Natural killer cell (primary cell): ENCODE measurements around the gene KDM4F. TPM values are rescaled to one million over a fixed set of nuclear protein-coding genes. Genes with fewer than 3 reads are reported as not detected.

Source experiments
- ATAC-seq, 3 donors: fragments of 150-1000 bp in 2 of 3; fragments of 200-7000 bp in 1 of 3; cut with Tn5 transposase; 1 replicate in 1 of 3; 2 replicates in 2 of 3; pipeline ENCODE4 v1.10.0; 2021; ENCODE audit warnings: mild to moderate bottlenecking in 2 of 3, moderate library complexity in 2 of 3
- DNase-seq, 2 donors: peaks; one replicate each; pipeline versions ENCODE4 v3.0.0 to v3.0.0-alpha.2; 2013 to 2021; ENCODE audit warnings: mixed read lengths in 1 of 2
- H3K27ac ChIP-seq: one replicate; pipeline ENCODE4 v1.5.1; 2013; ENCODE audit warnings: mild to moderate bottlenecking, low read length
- H3K27me3 ChIP-seq: one replicate; pipeline ENCODE4 v1.6.1; 2013; ENCODE audit warnings: low read length; ENCODE audit not compliant: control insufficient read depth, insufficient read depth
- H3K36me3 ChIP-seq: one replicate; pipeline ENCODE4 v1.6.1; 2013; ENCODE audit warnings: low read length; ENCODE audit not compliant: control insufficient read depth, insufficient read depth
- H3K4me1 ChIP-seq: one replicate; pipeline ENCODE4 v1.6.1; 2013; ENCODE audit warnings: low read length; ENCODE audit not compliant: control insufficient read depth, insufficient read depth
- H3K4me3 ChIP-seq: one replicate; pipeline ENCODE4 v1.5.1; 2013; ENCODE audit warnings: low read length
- H3K9me3 ChIP-seq: one replicate; pipeline ENCODE4 v1.6.1; 2013; ENCODE audit warnings: low read length; ENCODE audit not compliant: control insufficient read depth, insufficient read depth
- H3K27ac Mint-ChIP-seq, 2 donors: one replicate each; pipeline ENCODE4 v1.8.0; 2022; ENCODE audit warnings: mild to moderate bottlenecking in 2 of 2, mixed read lengths in 2 of 2, moderate library complexity in 1 of 2
- H3K27me3 Mint-ChIP-seq, 2 donors: one replicate each; pipeline ENCODE4 v1.8.0; 2022; ENCODE audit warnings: low read depth in 2 of 2, mixed read lengths in 2 of 2
- H3K36me3 Mint-ChIP-seq: one replicate; pipeline ENCODE4 v1.8.0; 2022; ENCODE audit warnings: mixed read lengths
- H3K4me1 Mint-ChIP-seq, 2 donors: one replicate each; pipeline ENCODE4 v1.8.0; 2022; ENCODE audit warnings: mixed read lengths in 2 of 2
- H3K4me3 Mint-ChIP-seq: one replicate; pipeline ENCODE4 v1.8.0; 2022; ENCODE audit warnings: mild to moderate bottlenecking, moderate library complexity, mixed read lengths
- H3K9me3 Mint-ChIP-seq, 2 donors: one replicate each; pipeline ENCODE4 v1.8.0; 2022; ENCODE audit warnings: mixed read lengths in 2 of 2
- WGBS: methylation state at CpG from one replicate; pipeline ENCODE4 v1.1.7; 2013; ENCODE audit warnings: missing lambda C conversion rate; ENCODE audit not compliant: insufficient coverage; 5-methylcytosine and 5-hydroxymethylcytosine counted together
- intact Hi-C: fragments of 100-400 bp; cut with micrococcal nuclease; formaldehyde crosslinking; loops from one replicate; pipeline ENCODE4 v1.14.2; 2022
- total RNA-seq, 4 donors: library from RNA; stranded (reverse); fragments of 120-200 nt in 1 of 4; gene quantifications; one replicate each; pipeline versions ENCODE4 v1.2.3 to v1.2.4, GENCODE V29; 2013 to 2022
- TF ChIP-seq, protein P1 (sequence below): fragments of 200-600 bp; IDR thresholded peaks from one replicate; pipeline ENCODE4 v1.8.0; 2022; ENCODE audit warnings: antibody characterized with exemption

KDM4F gene
- total RNA-seq, 3 donors from 2014 or later (not counting 1 experiment from before 2014, with no cell fraction given), result not detected

DNA sequence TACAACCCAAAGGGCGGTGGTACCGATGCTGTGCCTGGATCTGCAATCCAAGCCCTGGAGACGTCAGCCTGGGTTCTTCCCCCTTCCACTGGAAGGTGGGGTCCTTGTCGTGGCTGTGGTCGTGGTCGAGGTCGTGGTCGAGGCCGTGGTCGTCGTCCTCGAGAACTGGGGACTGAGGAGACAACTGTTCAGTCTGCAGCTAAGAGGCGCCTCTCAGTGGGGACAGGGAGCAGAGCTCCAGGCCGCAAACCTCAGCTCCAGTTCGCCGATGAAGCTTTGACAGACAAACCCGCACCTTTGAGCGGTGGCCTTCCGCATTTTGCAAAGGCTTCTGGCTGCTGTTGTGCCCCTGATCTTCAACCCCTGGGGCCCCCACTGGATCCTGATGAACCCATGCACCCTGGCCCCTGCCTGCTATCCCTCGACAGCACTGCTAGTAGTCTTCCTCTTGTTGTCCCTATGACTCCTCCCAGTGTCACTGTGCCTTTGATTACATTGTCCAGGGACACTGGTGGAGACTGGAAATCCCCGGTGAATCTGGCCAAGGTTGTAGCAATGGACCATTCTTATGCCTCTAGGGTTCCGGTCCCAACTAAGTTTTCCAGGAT, 1.5 kb downstream of the KDM4F start:
- Histone ChIP-seq H3K4me3 (no peak overlapping the region), H3K27me3 (no peaks in the 10 kb centered on the region), H3K27ac (no peak overlapping the region), H3K9me3 (no peaks in the 10 kb centered on the region), H3K4me1 (no peaks in the 10 kb centered on the region), H3K36me3 (no peaks in the 10 kb centered on the region)
- no peak overlapping the region for H3K27ac Mint-ChIP-seq
- no peaks in the 10 kb centered on the region for H3K4me1 Mint-ChIP-seq
- no peak overlapping the region for H3K4me3 Mint-ChIP-seq
- no peaks in the 10 kb centered on the region for H3K36me3 Mint-ChIP-seq
- peaks cover 23 to 58% of the 10 kb centered on the region in 2 donors for H3K27me3 Mint-ChIP-seq
- TF ChIP-seq, protein P1, sequence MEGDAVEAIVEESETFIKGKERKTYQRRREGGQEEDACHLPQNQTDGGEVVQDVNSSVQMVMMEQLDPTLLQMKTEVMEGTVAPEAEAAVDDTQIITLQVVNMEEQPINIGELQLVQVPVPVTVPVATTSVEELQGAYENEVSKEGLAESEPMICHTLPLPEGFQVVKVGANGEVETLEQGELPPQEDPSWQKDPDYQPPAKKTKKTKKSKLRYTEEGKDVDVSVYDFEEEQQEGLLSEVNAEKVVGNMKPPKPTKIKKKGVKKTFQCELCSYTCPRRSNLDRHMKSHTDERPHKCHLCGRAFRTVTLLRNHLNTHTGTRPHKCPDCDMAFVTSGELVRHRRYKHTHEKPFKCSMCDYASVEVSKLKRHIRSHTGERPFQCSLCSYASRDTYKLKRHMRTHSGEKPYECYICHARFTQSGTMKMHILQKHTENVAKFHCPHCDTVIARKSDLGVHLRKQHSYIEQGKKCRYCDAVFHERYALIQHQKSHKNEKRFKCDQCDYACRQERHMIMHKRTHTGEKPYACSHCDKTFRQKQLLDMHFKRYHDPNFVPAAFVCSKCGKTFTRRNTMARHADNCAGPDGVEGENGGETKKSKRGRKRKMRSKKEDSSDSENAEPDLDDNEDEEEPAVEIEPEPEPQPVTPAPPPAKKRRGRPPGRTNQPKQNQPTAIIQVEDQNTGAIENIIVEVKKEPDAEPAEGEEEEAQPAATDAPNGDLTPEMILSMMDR, result no peak
- DNase-seq (no peak), ATAC-seq (no peak)
- intact Hi-C loops, result no loop called here
- WGBS, result 79% methylated on average over 22 of the region's 22 CpGs
- H3K9me3 Mint-ChIP-seq, result no peaks in the 10 kb centered on the region

GRCh38 chr11:95054356-95054755, 5.1 kb downstream of the KDM4F start:
- Histone ChIP-seq H3K4me3 (no peak overlapping the region), H3K27me3 (peaks cover 3% of the 10 kb centered on the region), H3K36me3 (no peaks in the 10 kb centered on the region), H3K4me1 (no peaks in the 10 kb centered on the region), H3K9me3 (no peaks in the 10 kb centered on the region), H3K27ac (no peak overlapping the region)
- H3K36me3 Mint-ChIP-seq, result no peaks in the 10 kb centered on the region
- DNase-seq (no peak), ATAC-seq (no peak)
- WGBS, result 100% methylated on average over 1 of the region's 2 CpGs
- TF ChIP-seq, protein P1, result no peak
- no peaks in the 10 kb centered on the region for H3K4me1 Mint-ChIP-seq
- peaks cover 22 to 47% of the 10 kb centered on the region in 2 donors for H3K27me3 Mint-ChIP-seq
- H3K4me3 Mint-ChIP-seq, result no peak overlapping the region
- no peak overlapping the region for H3K27ac Mint-ChIP-seq
- intact Hi-C loops, result no loop called here
- no peaks in the 10 kb centered on the region for H3K9me3 Mint-ChIP-seq

DNA sequence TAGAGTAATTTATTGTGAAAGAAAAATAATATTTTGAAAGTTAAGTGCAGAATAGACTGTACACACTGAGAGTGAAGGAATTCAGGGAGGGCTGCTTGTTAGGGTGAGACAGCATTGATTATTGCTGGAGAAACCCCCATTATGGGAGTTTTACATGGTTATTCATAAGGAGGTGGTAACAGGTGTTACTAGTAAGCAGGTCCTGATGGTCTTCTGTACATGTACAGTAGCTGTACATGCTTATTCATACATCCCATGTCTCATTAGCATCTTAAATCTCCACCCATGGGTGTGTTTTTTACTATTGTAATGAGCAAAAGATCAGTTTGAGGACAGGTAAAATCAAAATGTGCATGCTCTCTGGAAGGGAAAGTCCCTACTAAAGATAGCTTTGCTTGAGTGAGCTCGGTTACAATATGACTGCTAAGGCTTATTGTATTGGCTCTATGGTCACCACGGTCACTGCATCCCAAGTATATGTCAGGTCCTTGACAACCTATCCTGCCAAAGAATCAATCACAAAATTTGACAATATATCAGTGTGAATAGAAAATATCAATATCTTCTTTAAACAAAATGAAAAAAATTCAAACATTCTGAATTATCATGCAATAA, 6.2 kb downstream of the KDM4F start:
- peaks cover 22 to 52% of the 10 kb centered on the region in 2 donors for H3K27me3 Mint-ChIP-seq
- TF ChIP-seq, protein P1, result no peak
- Histone ChIP-seq H3K36me3 (no peaks in the 10 kb centered on the region), H3K27me3 (peaks cover 3% of the 10 kb centered on the region), H3K27ac (no peak overlapping the region), H3K9me3 (no peaks in the 10 kb centered on the region), H3K4me1 (no peaks in the 10 kb centered on the region), H3K4me3 (no peak overlapping the region)
- DNase-seq (no peak), ATAC-seq (no peak)
- no peaks in the 10 kb centered on the region for H3K9me3 Mint-ChIP-seq
- WGBS, result 42% methylated on average over 2 of the region's 2 CpGs
- H3K4me1 Mint-ChIP-seq, result no peaks in the 10 kb centered on the region
- H3K4me3 Mint-ChIP-seq, result no peak overlapping the region
- intact Hi-C loops, result no loop called here
- no peaks in the 10 kb centered on the region for H3K36me3 Mint-ChIP-seq
- no peak overlapping the region for H3K27ac Mint-ChIP-seq

DNA sequence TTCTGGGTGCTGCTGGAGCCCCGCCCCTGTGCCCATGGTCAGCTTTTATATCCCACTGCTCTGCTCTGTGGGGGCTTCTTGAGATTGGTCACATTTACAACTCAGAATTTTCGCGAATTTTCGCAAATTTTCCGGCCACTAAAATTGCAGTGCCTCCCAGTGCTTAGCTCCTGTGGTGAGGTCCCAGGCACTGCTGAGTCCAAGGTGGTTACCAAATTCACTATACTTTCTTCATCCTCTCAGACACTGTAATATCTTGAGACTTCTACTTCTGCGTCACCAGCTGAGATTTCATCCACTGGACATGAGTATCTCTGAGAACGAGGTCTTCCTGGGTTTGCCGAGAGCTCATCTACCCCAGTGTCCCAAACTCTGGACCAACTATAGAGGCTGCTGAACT, 8.7 kb downstream of the KDM4F start:
- 94% methylated on average over 8 of the region's 8 CpGs for WGBS
- H3K27ac Mint-ChIP-seq, result no peak overlapping the region
- H3K4me1 ChIP-seq, result no peaks in the 10 kb centered on the region
- no peaks in the 10 kb centered on the region for H3K9me3 Mint-ChIP-seq
- intact Hi-C loops, result no loop called here
- no peak overlapping the region for H3K27ac ChIP-seq
- ATAC-seq (no peak), DNase-seq (no peak)
- H3K4me3 ChIP-seq, result no peak overlapping the region
- no peaks in the 10 kb centered on the region for H3K36me3 ChIP-seq
- TF ChIP-seq, protein P1, result no peak
- no peaks in the 10 kb centered on the region for H3K9me3 ChIP-seq
- peaks cover 18 to 67% of the 10 kb centered on the region in 2 donors for H3K27me3 Mint-ChIP-seq
- H3K4me1 Mint-ChIP-seq, result no peaks in the 10 kb centered on the region
- no peaks in the 10 kb centered on the region for H3K36me3 Mint-ChIP-seq
- H3K4me3 Mint-ChIP-seq, result no peak overlapping the region
- H3K27me3 ChIP-seq, result peaks cover 3% of the 10 kb centered on the region
